Activated CD4-positive, alpha-beta T cell treated with anti-CD3 and anti-CD28 coated beads, Interleukin-10, Interleukin-2, amounts not matched to agents 100 ng/mL and 50 ng/mL, durations not matched to agents 16 hours and 8 hours (primary cell): ENCODE results near the gene SLC2A1.
A peak's percentile ranks its signal among the peaks of the same experiment; 100 is the strongest.

ENCODE experiments used
- DNase-seq: peaks from one replicate; pipeline ENCODE4 v3.0.0-alpha.2; 2020

SLC2A1 gene

GRCh38 chr1:42940851-42941639, 17.6 kb downstream of the SLC2A1 start:
- peak; percentile 86 for DNase-seq

GRCh38 chr1:42938645-42939615, 19.7 kb downstream of the SLC2A1 start:
- DNase-seq = no peak

- DNase-seq = peak; percentile 67
These were observed 20.6 kb downstream of the SLC2A1 start for GRCh38 chr1:42937836-42938644.

GRCh38 chr1:42937141-42937696, 21.4 kb downstream of the SLC2A1 start:
- peak; percentile 82 for DNase-seq

- DNase-seq = peak; percentile 80
These were observed 22.2 kb downstream of the SLC2A1 start for GRCh38 chr1:42936309-42937078.

- no peak for DNase-seq
These were observed 22.7 kb downstream of the SLC2A1 start for GRCh38 chr1:42935971-42936308.

- no peak for DNase-seq
These were observed 23.3 kb downstream of the SLC2A1 start for GRCh38 chr1:42935313-42935895.

GRCh38 chr1:42934541-42935312, 23.9 kb downstream of the SLC2A1 start:
- DNase-seq = no peak

GRCh38 chr1:42933610-42934491, 24.8 kb downstream of the SLC2A1 start:
- DNase-seq = no peak

- DNase-seq = no peak
These were observed 25.5 kb downstream of the SLC2A1 start for GRCh38 chr1:42933060-42933586.

GRCh38 chr1:42932442-42932941, 26.2 kb downstream of the SLC2A1 start:
- no peak for DNase-seq

GRCh38 chr1:42931911-42932422, 26.7 kb downstream of the SLC2A1 start:
- DNase-seq = peak; percentile 93

GRCh38 chr1:42931108-42931539, 27.5 kb downstream of the SLC2A1 start:
- DNase-seq = peak; percentile 81

- no peak for DNase-seq
These were observed 28.2 kb downstream of the SLC2A1 start for GRCh38 chr1:42930178-42931107.

- no peak for DNase-seq
These were observed 29.1 kb downstream of the SLC2A1 start for GRCh38 chr1:42929434-42930177.

- no peak for DNase-seq
These were observed 29.8 kb downstream of the SLC2A1 start for GRCh38 chr1:42928859-42929258.
